Measurements from ENCODE around the gene FAM120B.

FAM120B gene

DNA sequence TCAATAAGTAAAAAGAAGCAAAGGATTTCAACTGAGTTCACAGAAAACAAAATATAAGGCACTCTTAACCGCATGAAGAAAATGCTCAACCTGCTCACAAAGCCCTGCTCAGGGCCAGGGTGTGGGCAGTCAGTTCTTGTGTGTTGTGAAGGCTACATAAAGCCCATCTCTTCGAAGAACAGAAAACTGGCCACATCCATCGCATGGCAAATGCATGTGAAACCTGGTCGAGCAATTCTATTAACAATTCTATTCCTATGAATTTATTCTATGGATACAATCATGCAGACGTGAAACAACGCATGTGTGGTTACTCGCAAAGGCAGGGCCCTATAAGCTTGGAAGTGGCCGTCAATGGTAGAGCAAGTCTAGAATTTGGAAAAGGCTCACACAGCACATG lies 136.0 kb downstream of the FAM120B start:
- no peak for DNase-seq (ENCODE audit: low read depth)
- H3K4me3 ChIP-seq (ENCODE audit: low read depth, low read length): no peak overlapping the region
- TF ChIP-seq, protein P1, sequence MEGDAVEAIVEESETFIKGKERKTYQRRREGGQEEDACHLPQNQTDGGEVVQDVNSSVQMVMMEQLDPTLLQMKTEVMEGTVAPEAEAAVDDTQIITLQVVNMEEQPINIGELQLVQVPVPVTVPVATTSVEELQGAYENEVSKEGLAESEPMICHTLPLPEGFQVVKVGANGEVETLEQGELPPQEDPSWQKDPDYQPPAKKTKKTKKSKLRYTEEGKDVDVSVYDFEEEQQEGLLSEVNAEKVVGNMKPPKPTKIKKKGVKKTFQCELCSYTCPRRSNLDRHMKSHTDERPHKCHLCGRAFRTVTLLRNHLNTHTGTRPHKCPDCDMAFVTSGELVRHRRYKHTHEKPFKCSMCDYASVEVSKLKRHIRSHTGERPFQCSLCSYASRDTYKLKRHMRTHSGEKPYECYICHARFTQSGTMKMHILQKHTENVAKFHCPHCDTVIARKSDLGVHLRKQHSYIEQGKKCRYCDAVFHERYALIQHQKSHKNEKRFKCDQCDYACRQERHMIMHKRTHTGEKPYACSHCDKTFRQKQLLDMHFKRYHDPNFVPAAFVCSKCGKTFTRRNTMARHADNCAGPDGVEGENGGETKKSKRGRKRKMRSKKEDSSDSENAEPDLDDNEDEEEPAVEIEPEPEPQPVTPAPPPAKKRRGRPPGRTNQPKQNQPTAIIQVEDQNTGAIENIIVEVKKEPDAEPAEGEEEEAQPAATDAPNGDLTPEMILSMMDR (IDR thresholded peaks at IDR 0.05; ENCODE audit: insufficient read depth, low read depth, low read length, missing control alignments): no peak

DNA sequence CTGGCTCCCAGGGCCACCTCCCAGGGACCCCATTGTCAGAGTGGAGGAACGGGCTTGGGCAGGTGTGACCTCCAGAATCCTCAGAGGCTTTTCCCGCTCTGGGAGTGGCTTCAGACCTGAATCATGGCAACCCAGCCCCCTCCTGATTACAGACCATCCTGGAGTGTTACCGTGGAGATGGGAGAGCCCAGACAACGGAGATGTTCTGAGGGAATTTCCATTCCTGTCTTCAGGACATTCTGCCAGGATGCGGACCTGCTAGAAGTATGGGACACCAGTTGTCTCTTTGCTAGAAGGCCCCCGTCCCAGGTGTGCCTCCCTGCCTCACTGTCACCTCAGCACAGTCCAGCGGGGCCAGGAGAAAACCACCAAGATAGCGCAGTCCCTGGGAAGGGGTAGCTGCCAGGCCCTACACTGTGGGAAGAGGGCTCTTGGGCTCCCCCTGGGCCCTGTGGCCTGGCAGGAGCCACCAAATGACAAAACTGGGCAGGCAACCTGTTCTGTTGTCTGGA lies 136.6 kb downstream of the FAM120B start:
- DNase-seq (ENCODE audit: low read depth): no peak
- H3K4me3 ChIP-seq (ENCODE audit: low read depth, low read length): no peak overlapping the region
- TF ChIP-seq, protein P1 (IDR thresholded peaks at IDR 0.05; ENCODE audit: insufficient read depth, low read depth, low read length, missing control alignments): no peak

DNA sequence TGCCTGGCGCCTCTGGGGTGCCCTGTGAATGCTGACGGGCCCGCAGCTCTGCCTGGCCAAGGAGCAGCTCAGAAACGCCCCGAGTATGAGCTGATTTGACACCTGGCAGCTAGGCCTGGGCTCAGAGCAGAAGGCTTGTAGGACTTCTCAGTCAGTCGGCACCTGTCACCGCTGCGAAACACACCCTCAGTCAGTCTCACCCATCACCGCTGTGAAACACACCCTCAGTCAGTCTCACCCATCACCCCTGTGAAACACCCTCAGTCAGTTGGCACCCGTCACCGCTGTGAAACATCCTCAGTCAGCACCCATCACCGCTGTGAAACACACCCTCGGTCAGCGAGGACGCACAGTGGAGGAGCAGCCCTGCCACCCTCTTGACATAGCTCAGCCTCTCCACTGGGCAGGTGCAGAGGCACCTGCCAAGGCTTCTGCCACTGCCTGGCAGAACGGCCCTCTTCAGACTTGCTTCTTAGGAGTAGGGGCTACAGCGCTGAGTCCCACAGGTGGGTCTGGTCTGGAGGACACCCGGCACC lies 137.6 kb downstream of the FAM120B start:
- H3K4me3 ChIP-seq (ENCODE audit: low read depth, low read length): no peak overlapping the region
- TF ChIP-seq, protein P1 (IDR thresholded peaks at IDR 0.05; ENCODE audit: insufficient read depth, low read depth, low read length, missing control alignments): no peak
- DNase-seq (ENCODE audit: low read depth): no peak

DNA sequence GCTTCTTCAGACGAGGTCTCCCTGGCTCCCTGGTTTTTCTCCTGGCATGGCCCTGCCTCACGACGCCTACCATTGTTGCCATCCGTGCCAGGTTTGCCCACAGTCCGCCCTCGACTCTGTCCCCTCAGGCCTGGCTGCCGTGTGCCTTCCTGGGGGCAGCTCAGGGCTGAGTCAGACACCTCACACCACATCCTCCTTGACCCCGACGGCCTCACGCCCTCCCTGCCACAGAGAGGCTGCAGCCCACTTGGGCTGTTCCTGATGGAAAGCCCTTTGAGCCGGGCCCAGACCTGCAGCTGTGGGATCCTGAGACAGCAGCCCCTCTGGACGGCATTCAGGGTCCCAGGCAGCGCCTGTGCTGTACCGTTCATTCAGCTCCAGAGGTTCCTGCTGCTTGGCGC lies 138.3 kb downstream of the FAM120B start:
- no peak for DNase-seq (ENCODE audit: low read depth)
- no peak overlapping the region for H3K4me3 ChIP-seq (ENCODE audit: low read depth, low read length)
- TF ChIP-seq, protein P1 (IDR thresholded peaks at IDR 0.05; ENCODE audit: insufficient read depth, low read depth, low read length, missing control alignments): no peak

DNA sequence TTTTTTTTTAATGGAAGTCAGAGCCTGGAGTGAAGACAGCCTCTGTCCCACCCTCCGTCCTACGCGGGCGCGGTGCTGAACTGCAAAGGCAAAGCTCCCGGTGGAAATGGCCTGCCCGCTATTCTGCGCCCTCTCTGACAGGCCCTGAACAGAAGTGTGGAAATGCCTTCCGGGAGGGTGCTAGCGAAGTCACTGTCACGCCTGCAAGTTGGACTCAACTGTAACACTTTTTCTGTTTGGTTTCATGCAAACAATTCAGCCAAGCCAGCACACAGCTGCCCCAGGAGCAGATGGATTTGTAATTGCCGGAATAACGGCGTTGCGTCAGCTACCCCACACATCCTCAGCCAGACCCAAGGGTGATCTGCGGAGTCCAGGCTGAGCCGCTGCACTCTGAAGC lies 138.9 kb downstream of the FAM120B start:
- TF ChIP-seq, protein P1 (IDR thresholded peaks at IDR 0.05; ENCODE audit: insufficient read depth, low read depth, low read length, missing control alignments): no peak
- H3K4me3 ChIP-seq (ENCODE audit: low read depth, low read length): no peak overlapping the region
- DNase-seq (ENCODE audit: low read depth): no peak

DNA sequence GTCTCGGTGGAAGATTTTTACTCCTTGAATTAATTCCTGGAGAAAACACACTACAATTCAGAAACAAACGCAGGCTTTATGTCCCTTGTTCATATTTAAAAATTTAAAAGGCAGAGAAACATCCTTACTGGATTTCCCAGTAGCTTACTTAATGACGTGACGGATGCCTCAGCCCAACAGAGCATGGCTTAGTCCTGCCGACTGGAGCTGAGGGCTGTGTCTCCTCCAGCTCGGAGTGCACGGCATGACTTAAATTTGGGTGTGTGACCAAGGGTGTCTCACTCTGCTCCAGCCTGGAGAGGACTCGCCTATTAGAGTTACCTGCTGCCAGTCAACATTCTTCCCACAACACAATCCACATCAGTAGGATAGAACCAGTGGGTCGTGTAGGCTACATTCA lies 139.4 kb downstream of the FAM120B start:
- no peak for DNase-seq (ENCODE audit: low read depth)
- H3K4me3 ChIP-seq (ENCODE audit: low read depth, low read length): no peak overlapping the region

More for the DNA sequence above, 139.4 kb downstream of the FAM120B start:
- TF ChIP-seq, protein P1 (IDR thresholded peaks at IDR 0.05; ENCODE audit: insufficient read depth, low read depth, low read length, missing control alignments): no peak
